BLaER1 treated with 17β-estradiol and CSF1 and Interleukin-3, amounts not matched to agents 10 nM and 100 nM (cell line): Measurements from ENCODE around the gene FILIP1L.

Experiments used
- H3K27ac ChIP-seq, 11 experiments: shearing (Covaris generic); formaldehyde crosslinking; 2 replicates each; pipeline ENCODE4 v1.8.1; 2022
- H3K27me3 ChIP-seq, 11 experiments: shearing (Covaris generic); formaldehyde crosslinking; 2 replicates each; pipeline ENCODE4 v1.8.1; 2022
- H3K36me3 ChIP-seq, 11 experiments: shearing (Covaris generic); formaldehyde crosslinking; 2 replicates each; pipeline ENCODE4 v1.8.1; 2022
- H3K4me1 ChIP-seq, 10 experiments: shearing (Covaris generic); formaldehyde crosslinking; 2 replicates each; pipeline ENCODE4 v1.8.1; 2022
- H3K4me2 ChIP-seq, 11 experiments: shearing (Covaris generic); formaldehyde crosslinking; 2 replicates each; pipeline ENCODE4 v1.8.1; 2022
- H3K4me3 ChIP-seq, 10 experiments: shearing (Covaris generic); formaldehyde crosslinking; 2 replicates each; pipeline ENCODE4 v1.8.1; 2022
- H3K9ac ChIP-seq, 11 experiments: shearing (Covaris generic); formaldehyde crosslinking; 2 replicates each; pipeline ENCODE4 v1.8.1; 2022
- H3K9me3 ChIP-seq, 11 experiments: shearing (Covaris generic); formaldehyde crosslinking; replicated peaks in 1 of 11; 2 replicates each; pipeline ENCODE4 v1.8.1; 2022
- H4K20me1 ChIP-seq, 11 experiments: shearing (Covaris generic); formaldehyde crosslinking; 2 replicates each; pipeline ENCODE4 v1.8.1; 2022
- Cebpa-rat ChIP-seq, 11 experiments: shearing (Covaris generic); IDR thresholded peaks; 2 replicates each; pipeline ENCODE4 v1.8.1; 2022

Gene FILIP1L

DNA sequence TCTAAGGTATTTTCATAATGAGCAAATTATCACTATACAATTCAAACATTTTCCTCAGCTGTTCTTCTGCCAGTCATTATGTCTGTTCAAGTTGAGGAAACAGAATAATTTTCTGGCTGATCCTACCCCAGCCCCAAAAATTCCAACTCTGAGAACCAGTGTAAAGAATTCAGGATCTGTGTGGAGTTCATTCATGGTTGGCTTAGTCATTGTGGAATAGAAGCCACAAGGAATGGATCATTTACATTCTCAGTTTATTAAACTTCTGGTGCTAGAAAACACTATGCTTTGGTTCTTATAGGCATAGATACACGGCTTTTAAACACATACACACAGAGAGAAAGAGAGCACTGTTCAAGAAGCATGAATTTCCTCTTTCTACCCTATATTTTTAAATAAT lies 162.0 kb downstream of the FILIP1L start:
- Histone ChIP-seq H3K27me3 (no peaks in the 10 kb centered on the region), H3K4me1 (0 out of 20 replicates have a peak, but pooled peaks cover 0 to 4% (median 0%) of the 10 kb centered on the region in 10 experiments), H3K4me3 (no peak overlapping the region), H3K9me3 (no peaks in the 10 kb centered on the region), H3K9ac (no peak overlapping the region), H3K36me3 (0 out of 22 replicates have a peak, but pooled peaks cover 0 to 3% (median 0%) of the 10 kb centered on the region in 11 experiments), H4K20me1 (peaks cover 0 to 37% (median 0%) of the 10 kb centered on the region in 11 experiments; a peak in 6 of 22 replicates), H3K4me2 (no peak overlapping the region), H3K27ac (no peak overlapping the region)
- TF ChIP-seq Cebpa-rat (IDR thresholded peaks at IDR 0.05) = no peak

DNA sequence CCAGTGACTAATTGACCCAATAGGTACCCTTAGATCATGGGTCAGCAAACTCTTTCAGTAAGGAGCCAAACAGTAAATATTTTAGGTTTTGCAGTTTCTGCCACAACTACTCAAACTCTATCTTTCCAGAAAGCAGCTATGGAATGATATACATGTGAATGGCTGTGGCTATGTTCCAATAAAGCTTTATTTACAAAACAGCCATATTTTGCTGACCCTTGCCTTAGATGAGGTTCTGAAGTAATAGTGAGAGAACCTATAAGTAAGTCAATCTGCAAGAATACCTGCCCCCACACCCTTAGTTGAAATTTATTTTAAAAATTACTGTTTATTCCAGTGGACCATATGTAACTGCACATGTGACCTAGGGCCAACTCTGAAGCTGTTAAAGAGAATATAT lies 162.6 kb downstream of the FILIP1L start:
- peaks cover 0 to 35% (median 0%) of the 10 kb centered on the region in 11 experiments; a peak in 6 of 22 replicates for H4K20me1 ChIP-seq
- H3K9me3 ChIP-seq = no peaks in the 10 kb centered on the region
- no peak overlapping the region for H3K27ac ChIP-seq
- no peaks in the 10 kb centered on the region for H3K27me3 ChIP-seq
- H3K4me1 ChIP-seq = 0 out of 20 replicates have a peak, but pooled peaks cover 0 to 4% (median 0%) of the 10 kb centered on the region in 10 experiments
- H3K4me2 ChIP-seq = no peak overlapping the region
- H3K9ac ChIP-seq = no peak overlapping the region
- no peak overlapping the region for H3K4me3 ChIP-seq
- H3K36me3 ChIP-seq = 0 out of 22 replicates have a peak, but pooled peaks cover 0 to 3% (median 0%) of the 10 kb centered on the region in 11 experiments
- TF ChIP-seq Cebpa-rat (IDR thresholded peaks at IDR 0.05) = no peak

GRCh38 chr3:99950921-99951320 lies 163.4 kb downstream of the FILIP1L start:
- Histone ChIP-seq H3K4me2 (no peak overlapping the region), H3K4me3 (no peak overlapping the region), H4K20me1 (peaks cover 0 to 30% (median 0%) of the 10 kb centered on the region in 11 experiments; a peak in 6 of 22 replicates), H3K27ac (no peak overlapping the region), H3K27me3 (no peaks in the 10 kb centered on the region), H3K9ac (no peak overlapping the region), H3K4me1 (0 out of 20 replicates have a peak, but pooled peaks cover 0 to 4% (median 0%) of the 10 kb centered on the region in 10 experiments), H3K36me3 (0 out of 22 replicates have a peak, but pooled peaks cover 0 to 3% (median 0%) of the 10 kb centered on the region in 11 experiments), H3K9me3 (no peaks in the 10 kb centered on the region)
- TF ChIP-seq Cebpa-rat (IDR thresholded peaks at IDR 0.05) = no peak

GRCh38 chr3:99949956-99950670 lies 164.2 kb downstream of the FILIP1L start:
- Histone ChIP-seq H4K20me1 (peaks cover 0 to 38% (median 0%) of the 10 kb centered on the region in 11 experiments; a peak in 7 of 22 replicates), H3K4me1 (0 out of 20 replicates have a peak, but pooled peaks cover 0 to 4% (median 0%) of the 10 kb centered on the region in 10 experiments), H3K4me2 (no peak overlapping the region), H3K27ac (no peak overlapping the region), H3K27me3 (no peaks in the 10 kb centered on the region), H3K9me3 (no peaks in the 10 kb centered on the region), H3K4me3 (no peak overlapping the region), H3K36me3 (0 out of 22 replicates have a peak, but pooled peaks cover 0 to 3% (median 0%) of the 10 kb centered on the region in 11 experiments), H3K9ac (no peak overlapping the region)
- no peak for TF ChIP-seq Cebpa-rat (IDR thresholded peaks at IDR 0.05)

DNA sequence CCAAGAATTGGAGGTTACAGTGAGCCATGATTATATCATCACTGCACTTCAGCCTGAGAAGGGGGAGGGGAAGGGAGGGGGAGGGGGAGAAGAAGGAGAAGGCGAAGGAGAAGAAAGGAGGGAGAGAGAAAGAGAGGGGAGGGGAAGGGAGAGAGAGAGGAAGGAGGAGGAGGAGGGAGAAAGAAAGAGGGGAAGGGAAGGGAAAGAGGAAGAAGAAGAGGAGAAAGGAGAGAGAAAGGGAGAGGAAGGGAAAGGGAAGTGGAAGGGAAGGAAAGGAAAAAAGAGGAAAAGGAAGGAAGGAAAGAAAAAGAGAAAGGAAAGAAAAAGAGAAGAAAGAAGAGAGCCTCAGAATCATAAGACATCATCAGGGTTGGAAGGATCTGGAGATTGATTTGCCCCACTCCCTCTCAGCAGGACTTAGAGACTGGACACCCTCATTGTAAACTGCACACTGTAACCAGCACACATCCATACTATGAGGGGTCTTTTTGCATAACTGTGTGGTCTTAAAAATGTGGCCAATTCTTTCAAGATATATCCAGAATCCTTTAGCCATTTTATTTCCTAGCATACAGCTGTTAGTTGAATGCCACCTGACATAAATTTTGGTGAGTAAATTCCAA lies 165.7 kb downstream of the FILIP1L start:
- 0 out of 22 replicates have a peak, but pooled peaks cover 0 to 3% (median 0%) of the 10 kb centered on the region in 11 experiments for H3K36me3 ChIP-seq
- H3K4me3 ChIP-seq = no peak overlapping the region
- no peak overlapping the region for H3K27ac ChIP-seq
- no peaks in the 10 kb centered on the region for H3K27me3 ChIP-seq
- no peak overlapping the region for H3K4me2 ChIP-seq
- TF ChIP-seq Cebpa-rat (IDR thresholded peaks at IDR 0.05) = no peak
- no peaks in the 10 kb centered on the region for H3K9me3 ChIP-seq
- H3K9ac ChIP-seq = no peak overlapping the region
- 0 out of 20 replicates have a peak, but pooled peaks cover 0 to 4% (median 0%) of the 10 kb centered on the region in 10 experiments for H3K4me1 ChIP-seq
- peaks cover 0 to 37% (median 0%) of the 10 kb centered on the region in 11 experiments; a peak in 6 of 22 replicates for H4K20me1 ChIP-seq

DNA sequence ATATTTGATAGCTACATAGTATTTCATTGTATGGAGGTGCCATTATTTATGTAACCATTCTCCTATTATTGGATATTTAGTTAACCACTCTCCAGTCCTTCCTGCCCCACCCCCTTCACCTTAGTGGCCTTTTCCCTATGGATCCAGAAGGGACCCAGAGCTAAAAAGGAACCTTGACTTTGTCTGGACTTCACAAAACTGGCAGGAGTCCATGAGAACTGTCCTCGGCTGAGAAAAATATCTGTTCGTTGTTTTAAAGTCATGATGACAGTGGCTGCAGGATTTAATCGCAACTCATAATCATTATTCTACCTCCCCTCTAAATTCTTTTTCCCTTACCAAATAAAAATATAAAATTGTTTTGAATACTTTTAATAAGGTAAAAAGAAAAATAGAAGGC lies 166.9 kb downstream of the FILIP1L start:
- Histone ChIP-seq H3K4me2 (no peak overlapping the region), H3K4me3 (no peak overlapping the region), H3K4me1 (0 out of 20 replicates have a peak, but pooled peaks cover 0 to 4% (median 0%) of the 10 kb centered on the region in 10 experiments), H3K27ac (no peak overlapping the region), H3K36me3 (0 out of 22 replicates have a peak, but pooled peaks cover 0 to 3% (median 0%) of the 10 kb centered on the region in 11 experiments), H4K20me1 (peaks cover 0 to 38% (median 0%) of the 10 kb centered on the region in 11 experiments; a peak in 4 of 22 replicates), H3K9me3 (no peaks in the 10 kb centered on the region), H3K9ac (no peak overlapping the region), H3K27me3 (no peaks in the 10 kb centered on the region)
- no peak for TF ChIP-seq Cebpa-rat (IDR thresholded peaks at IDR 0.05)

DNA sequence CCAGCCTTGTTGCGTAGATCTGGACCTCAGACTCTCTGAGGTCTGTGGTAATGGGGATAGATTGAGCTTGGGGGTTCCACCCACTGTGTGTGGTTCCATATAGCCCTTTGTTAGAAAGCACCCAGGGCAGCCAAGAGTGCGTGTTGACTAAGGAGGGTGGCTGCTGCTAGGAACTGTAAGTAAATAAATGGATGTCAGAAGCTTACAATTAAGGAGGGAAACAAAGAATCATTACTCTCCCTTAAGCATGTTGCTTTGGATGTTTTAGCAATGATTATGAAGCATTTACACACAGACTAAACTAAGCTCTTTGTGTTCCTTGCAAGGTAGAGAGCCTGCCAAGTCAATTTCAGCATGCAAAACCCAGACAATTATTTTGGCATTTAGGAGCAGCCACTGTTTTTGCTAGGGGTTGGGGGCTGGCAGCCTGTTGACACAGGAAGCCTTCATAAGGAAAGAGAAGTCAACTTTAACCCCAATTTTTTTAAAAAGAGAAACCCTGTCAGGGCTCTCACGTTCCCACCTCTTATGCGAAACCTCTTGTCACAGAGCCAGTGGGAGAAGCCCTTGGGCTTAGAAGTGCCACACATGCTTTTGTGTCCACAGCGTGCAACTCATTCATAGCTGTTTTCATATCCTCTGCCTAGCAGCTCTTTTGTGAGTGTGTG lies 168.8 kb downstream of the FILIP1L start:
- no peak for TF ChIP-seq Cebpa-rat (IDR thresholded peaks at IDR 0.05)
- Histone ChIP-seq H3K36me3 (no peaks in the 10 kb centered on the region), H3K4me1 (0 out of 20 replicates have a peak, but pooled peaks cover 0 to 4% (median 0%) of the 10 kb centered on the region in 10 experiments), H3K27me3 (no peaks in the 10 kb centered on the region), H3K4me3 (no peak overlapping the region), H3K27ac (no peak overlapping the region), H3K9me3 (no peaks in the 10 kb centered on the region), H4K20me1 (peaks cover 0 to 32% (median 0%) of the 10 kb centered on the region in 11 experiments; a peak in 4 of 22 replicates), H3K4me2 (no peak overlapping the region), H3K9ac (no peak overlapping the region)

DNA sequence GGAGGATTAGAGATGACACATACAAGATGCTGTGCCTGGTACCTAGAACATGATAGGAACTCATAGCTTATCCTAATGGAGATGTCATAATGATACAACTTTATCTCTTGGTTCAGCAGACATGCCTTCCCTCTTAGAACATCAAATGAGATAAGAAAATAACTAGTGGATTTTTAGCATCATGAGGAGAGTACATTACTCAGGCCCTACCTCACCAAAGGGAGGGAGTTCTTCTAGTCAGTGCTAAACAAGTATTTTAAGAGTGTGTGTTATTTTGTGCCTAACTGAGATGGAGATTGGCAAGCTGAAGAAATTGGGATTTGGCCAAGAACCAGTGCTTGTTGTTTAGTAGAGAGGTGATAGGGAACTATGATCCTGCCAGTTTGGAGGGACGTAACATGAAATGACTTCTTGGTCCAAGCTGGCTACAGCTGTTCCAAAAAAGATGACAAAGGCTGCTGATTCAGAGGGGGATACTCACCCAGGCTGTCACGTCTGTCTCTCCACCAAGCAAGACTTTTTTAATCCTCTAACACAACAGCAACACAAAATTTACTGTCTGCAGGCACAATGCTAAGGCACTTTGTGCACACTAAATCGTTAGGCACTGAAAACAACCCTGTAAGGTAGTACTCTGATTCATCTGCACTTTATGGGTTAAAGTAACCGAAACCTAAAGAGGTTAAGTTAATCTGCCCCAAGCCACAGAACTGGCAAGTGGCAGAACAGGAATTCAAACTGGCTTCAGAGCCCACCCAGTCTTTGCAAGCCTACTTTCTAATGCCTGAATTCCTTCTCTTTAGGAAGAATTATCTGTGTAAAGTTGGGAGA lies 170.2 kb downstream of the FILIP1L start:
- peaks cover 0 to 6% (median 1%) of the 10 kb centered on the region in 10 experiments; a peak in 8 of 20 replicates for H3K4me1 ChIP-seq
- H3K9me3 ChIP-seq = no peaks in the 10 kb centered on the region
- no peak overlapping the region for H3K4me2 ChIP-seq
- no peak overlapping the region for H3K4me3 ChIP-seq
- no peaks in the 10 kb centered on the region for H3K27me3 ChIP-seq
- no peak overlapping the region for H3K9ac ChIP-seq
- no peaks in the 10 kb centered on the region for H3K36me3 ChIP-seq
- peaks cover 0 to 41% (median 0%) of the 10 kb centered on the region in 11 experiments; a peak in 5 of 22 replicates for H4K20me1 ChIP-seq
- no peak overlapping the region for H3K27ac ChIP-seq
- no peak for TF ChIP-seq Cebpa-rat (IDR thresholded peaks at IDR 0.05)
